GM15510 (cell line): ENCODE measurements around the gene IFNG-AS1.

Experiments used
- POLR2A ChIP-seq: IDR thresholded peaks from 3 replicates; pipeline ENCODE4 v1.6.1; 2011; ENCODE audit warnings: borderline replicate concordance; ENCODE audit not compliant: insufficient read length; ENCODE audit errors: extremely low read depth

IFNG-AS1 gene

DNA sequence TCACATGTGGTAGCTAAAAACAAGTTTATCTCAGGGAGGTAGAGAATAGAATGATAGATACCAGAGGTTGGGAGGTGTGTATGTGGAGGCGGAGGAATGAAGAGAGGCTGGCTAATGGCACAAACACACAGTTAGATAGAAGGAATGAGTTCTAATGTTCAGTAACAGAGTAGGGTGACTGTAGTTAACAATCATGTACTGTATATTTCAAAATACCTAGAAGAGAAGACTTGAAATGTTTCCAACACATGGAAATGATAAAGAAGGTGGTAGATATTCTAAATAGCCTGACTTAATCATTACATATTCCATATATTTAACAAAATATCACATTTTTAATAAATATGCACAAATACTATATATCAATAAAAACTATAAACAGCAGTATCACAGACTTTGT, 8.9 kb upstream of the IFNG-AS1 start:
- no peak for TF ChIP-seq POLR2A

DNA sequence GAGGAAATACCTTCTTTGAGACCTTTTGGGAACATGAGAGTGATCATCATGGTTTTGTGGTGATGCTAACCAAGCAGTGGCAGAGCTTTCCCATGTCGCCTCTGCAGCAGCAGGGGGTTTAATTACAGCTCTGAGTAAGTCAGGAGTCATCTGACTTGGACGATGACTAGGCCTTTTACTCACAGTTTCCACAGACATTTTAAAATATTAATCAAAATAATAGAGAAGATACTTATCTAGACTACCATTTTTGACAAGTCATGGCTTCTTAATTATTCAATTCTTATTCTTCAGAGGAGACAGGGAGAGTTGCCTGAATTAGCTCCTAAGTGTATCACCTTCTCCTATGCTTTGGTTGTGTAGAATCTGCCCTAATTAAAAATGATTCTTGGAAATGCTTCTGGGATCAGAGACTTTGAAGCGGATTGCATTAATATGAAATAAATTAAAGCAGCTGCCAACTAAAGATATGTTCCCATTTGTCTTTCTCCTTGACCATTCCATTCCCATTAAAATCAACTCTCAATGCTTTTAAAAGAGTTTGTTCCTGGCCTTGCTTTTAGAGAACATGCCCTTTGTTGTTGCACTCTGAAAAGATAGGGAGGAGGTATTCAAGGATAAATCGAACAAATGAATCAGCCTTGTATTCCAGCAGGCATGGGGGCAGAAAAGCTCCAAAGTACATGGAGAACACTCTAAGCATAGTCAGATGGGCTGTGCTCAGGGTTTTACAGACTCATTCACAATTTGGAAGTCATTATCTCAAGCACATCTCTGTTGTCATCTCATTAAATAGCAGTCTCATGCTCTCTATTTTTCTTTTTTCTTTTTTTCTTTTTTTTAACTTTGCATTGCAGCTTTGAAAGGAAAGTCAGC, 7.7 kb upstream of the IFNG-AS1 start:
- TF ChIP-seq POLR2A = no peak

DNA sequence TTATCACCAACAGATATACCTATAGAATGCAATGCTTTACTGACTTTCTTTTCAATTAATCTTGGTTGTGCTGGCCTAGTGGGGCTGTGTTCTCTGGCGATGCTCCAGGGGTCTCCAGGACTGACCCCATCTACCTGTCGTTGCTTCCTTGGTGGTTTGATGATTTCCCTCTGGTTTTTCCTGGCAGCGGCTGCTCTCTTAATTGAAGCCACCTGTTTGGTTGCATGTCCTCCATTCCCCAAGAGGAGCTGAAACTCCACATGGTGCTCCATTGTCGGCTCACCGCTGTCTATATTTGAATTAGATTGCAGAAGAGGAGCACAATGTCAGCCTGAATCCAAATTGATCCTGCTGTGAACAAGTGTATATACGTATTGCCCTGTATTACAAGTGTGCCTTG, 7.1 kb upstream of the IFNG-AS1 start:
- no peak for TF ChIP-seq POLR2A

DNA sequence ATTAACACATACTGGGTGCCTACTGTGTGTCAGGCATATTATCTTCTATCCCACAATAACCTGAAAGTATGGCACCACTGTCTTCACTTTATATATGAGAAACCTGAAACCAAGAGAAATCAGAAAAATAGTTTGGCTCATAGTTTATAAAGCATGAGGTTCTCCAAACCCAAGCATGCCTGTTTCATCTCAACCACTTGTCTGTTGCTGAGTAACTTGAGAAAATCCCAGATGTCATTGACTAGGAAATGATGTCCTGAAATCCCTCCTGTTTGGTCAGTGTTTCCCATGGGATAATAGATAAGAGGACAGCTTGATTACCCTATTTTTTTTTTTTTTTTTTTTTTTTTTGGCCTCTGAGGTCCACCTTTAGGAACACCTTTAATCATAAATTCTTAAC, 2.6 kb upstream of the IFNG-AS1 start:
- TF ChIP-seq POLR2A = no peak

DNA sequence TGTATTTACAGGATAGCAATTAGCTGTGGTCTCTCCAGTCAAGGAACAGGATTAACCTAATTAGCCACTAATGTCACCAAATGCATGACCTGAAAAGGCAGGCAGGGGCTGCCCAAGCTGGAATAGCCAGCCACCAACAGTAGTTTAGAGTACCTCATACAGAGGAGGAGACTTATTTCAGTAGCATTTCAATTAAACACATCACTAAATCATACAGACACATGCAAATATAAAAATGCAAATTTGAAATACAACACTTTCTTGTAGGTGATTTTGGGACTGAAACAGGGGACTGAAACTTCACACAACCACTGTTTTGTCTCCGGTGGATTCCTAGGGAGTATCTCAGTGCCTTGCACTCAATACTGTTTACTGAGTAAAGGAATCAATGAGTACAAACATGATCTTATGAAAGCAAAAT, 636 bp upstream of the IFNG-AS1 start:
- no peak for TF ChIP-seq POLR2A

DNA sequence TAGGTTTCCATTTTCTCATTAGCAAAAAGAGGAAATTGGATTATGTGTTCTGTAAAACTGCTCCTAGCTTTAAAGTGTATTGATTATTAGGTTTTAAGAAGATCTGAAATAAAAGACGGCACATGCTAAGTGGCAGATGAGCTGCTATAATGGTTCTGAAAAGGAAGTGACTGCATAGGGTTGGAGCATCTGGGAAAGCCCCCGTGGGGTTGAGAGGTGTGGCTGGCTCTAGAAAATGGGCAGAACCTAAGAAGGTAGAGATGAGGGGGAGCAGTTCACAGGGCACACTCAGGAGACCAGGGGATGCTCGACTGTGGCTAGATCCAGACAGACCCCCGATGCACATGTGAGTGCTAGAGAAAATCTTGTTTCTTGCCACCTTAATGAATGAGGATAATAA, 1.9 kb downstream of the IFNG-AS1 start:
- peak; percentile 19 for TF ChIP-seq POLR2A

GRCh38 chr12:67993143-67993542, 3.9 kb downstream of the IFNG-AS1 start:
- no peak for TF ChIP-seq POLR2A

DNA sequence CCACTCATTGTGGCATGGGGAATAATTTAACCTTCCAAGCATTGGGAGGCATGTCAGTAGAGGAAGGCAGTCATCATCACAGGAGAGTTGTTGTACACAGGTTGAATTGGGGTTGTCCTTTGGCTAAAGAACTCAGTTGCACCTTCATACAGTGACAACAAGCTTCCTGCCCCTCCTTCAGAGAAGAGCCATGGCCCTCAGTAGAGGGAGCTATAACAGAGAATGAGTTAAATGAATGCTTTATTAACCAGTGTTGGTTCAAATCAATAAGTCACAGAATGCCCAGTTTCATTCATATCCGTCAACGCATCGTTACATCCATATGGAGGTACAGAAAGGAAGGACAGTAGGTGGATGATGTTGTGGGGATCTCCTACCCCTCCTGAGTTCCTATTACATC, 4.8 kb downstream of the IFNG-AS1 start:
- TF ChIP-seq POLR2A = no peak

GRCh38 chr12:67996347-67996746, 7.1 kb downstream of the IFNG-AS1 start:
- TF ChIP-seq POLR2A = no peak

GRCh38 chr12:67998379-67998778, 9.1 kb downstream of the IFNG-AS1 start:
- no peak for TF ChIP-seq POLR2A

GRCh38 chr12:67999244-67999643, 10.0 kb downstream of the IFNG-AS1 start:
- TF ChIP-seq POLR2A = no peak

DNA sequence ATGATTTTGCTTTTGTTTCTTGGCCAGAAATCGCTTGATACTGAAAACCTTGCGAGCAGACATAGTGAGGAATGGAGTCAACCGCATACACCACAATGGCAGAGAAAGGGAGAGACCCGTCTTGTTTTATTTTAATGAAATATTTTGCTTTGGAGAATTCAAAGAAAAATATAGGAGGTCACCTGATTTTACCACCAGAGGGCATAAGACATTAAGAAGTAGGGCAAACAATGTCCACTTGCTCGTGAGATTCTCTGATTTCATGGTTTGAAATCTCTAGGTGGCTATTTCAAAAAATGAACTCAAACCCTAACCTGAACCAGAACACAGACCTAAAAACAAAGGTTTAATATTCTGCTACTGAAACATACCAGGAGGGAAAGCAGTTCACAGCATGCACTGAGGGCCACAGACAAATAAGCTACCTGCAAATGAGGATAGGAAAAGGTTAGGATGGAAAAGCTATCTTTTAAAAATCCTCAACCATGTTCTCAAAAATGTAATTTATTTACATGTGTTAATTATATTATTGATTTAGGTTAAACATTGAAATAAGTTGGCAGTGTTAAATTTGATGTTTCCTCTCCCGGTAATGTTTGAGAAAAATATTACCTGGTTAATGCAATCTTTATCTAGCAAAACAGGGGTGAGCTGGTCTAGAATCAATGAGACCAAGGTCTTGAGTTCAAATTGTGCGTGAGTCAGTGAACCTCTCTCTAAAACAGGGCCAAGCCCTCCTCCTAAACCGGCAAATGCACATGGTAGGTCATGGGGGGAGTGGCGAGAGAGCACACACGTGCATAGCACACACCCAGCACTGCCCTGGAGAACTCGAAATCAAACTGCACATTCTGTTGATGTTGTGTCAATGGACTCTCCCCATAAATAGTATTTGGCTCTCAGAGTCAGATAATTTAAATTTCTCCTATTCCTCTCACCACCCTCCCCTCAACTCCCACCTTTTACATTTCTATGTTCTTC, 12.5 kb downstream of the IFNG-AS1 start:
- TF ChIP-seq POLR2A = no peak

DNA sequence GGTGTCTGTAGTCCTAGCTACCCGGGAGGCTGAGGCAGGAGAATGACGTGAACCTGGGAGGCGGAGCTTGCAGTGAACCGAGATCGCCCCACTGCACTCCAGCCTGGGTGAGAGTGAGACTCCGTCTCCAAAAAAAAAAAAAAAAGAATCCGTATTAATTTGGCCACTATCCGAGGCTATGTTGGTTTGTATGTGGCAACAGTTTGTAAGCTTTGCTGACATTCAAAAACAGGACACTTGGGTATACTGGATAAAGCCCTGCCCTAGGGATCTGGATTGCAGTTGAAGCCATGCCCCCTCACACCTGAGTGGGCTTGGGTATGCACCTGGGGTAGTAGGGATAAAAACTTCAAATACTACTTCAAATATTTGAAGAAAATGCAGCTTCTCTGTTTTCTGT, 14.5 kb downstream of the IFNG-AS1 start:
- TF ChIP-seq POLR2A = no peak

DNA sequence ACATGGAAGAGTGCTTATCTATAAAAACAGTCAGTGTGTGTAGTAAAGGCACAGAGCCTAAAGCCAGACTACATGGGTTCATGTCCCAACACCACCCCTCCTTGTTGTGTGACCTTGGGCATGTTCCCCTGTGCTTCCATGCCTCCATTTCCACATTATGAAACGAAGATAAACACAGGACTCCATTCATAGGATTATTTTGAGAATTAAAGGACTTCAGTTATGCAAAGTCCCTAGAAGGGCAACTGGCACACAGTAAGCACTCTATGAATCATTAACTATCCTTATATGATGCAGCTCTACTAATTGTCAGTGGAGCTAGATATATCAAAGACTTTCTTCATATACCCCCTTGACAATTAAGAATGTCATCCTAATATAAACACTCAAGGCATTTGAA, 17.8 kb downstream of the IFNG-AS1 start:
- TF ChIP-seq POLR2A = no peak

- TF ChIP-seq POLR2A = no peak
These were observed 18.2 kb downstream of the IFNG-AS1 start for GRCh38 chr12:68007466-68007865.

- no peak for TF ChIP-seq POLR2A
These were observed 22.1 kb downstream of the IFNG-AS1 start for GRCh38 chr12:68011206-68011881.

- TF ChIP-seq POLR2A = no peak
These were observed 22.6 kb downstream of the IFNG-AS1 start for GRCh38 chr12:68011882-68012207.
